AG04450 (cell line): ENCODE results near the gene COL23A1. TPM values are rescaled to one million over a fixed set of nuclear protein-coding genes. Genes with fewer than 3 reads are reported as not detected.

Experiments
- CTCF ChIA-PET: fragments of 300-600, 350-600 bp; formaldehyde crosslinking; extraction: SDS; loops from one replicate; lab custom pipeline; 2022; ENCODE audit warnings: antibody characterized with exemption, inconsistent platforms; lab: Charles Lee
- POLR2A ChIA-PET: fragments of 350-600 bp; formaldehyde crosslinking; extraction: SDS; loops from one replicate; lab custom pipeline; 2021; ENCODE audit warnings: antibody characterized with exemption, inconsistent platforms; lab: Yijun Ruan, JAX
- DNase-seq: peaks from one replicate; pipeline ENCODE4 v3.0.0-alpha.2; 2011; ENCODE audit warnings: low read depth, low spot score
- H3K27ac ChIP-seq: one replicate; pipeline ENCODE4 v1.5.1; 2012; ENCODE audit warnings: low read depth, low read length, control low read depth
- H3K27me3 ChIP-seq: one replicate; pipeline ENCODE4 v1.6.0; 2012; ENCODE audit warnings: low read length; ENCODE audit not compliant: control insufficient read depth, insufficient read depth
- H3K4me3 ChIP-seq: 2 replicates; pipeline ENCODE4 v1.5.1; 2011; ENCODE audit warnings: mild to moderate bottlenecking, low read depth, low read length, control low read depth
- H3K9me3 ChIP-seq: 2 replicates; pipeline ENCODE4 v1.5.1; 2012; ENCODE audit warnings: low read length; ENCODE audit not compliant: control insufficient read depth, insufficient read depth
- polyA plus RNA-seq: library from polyadenylated mRNA; depleted of rRNA; stranded (reverse); fragments of >200 nt; gene quantifications from 2 replicates; pipeline ENCODE4 v1.2.3, GENCODE V29; 2011
- TF ChIP-seq, protein P1 (sequence below): IDR thresholded peaks from 2 replicates; pipeline ENCODE4 v1.5.1; 2011; ENCODE audit warnings: low read depth, low read length, control low read depth, inconsistent platforms

The COL23A1 gene
- polyA plus RNA-seq, 1 experiment = not detected

DNA sequence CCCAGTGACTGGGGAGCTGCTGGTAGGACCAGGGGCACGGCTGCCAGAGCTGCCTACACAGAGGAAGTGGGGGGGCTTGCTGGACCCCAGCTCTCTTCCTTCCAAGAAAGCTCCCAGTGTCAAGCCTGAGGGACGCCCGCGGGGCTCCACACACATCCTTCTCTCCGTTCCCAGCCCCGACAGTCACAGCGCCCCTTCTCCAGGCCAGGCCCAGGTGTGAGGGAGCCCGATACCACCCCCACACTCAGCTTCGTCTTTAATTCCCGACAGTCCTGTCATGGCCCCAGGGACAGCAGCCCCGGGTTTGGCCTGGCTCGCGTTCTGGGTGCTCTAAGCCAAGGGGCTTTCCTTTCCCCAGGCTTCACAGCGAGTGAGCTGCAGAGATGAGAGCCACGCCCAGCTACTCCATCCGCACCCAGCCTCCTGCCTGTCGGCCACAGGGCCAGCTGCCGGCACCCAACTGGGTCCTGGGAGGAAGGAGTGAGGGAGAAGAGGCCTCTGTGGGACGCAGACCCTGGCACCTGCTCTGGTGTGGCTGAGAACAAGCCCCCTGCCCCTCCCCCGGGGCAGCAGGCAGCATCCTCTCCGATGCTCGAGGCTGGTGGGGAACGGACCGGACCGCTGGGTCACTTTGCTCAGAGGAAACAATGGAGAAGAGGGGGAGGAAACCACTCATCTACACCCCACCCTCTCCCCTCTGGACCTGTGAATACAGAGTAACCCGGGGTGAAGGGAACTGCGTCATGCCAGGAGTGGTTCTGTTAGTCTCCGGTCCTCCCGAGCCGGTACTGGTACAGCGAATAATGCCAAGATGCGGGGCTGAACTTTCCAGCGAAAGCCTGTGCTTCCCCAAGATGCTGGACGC is 303.7 kb downstream of the COL23A1 start:
- TF ChIP-seq, protein P1, sequence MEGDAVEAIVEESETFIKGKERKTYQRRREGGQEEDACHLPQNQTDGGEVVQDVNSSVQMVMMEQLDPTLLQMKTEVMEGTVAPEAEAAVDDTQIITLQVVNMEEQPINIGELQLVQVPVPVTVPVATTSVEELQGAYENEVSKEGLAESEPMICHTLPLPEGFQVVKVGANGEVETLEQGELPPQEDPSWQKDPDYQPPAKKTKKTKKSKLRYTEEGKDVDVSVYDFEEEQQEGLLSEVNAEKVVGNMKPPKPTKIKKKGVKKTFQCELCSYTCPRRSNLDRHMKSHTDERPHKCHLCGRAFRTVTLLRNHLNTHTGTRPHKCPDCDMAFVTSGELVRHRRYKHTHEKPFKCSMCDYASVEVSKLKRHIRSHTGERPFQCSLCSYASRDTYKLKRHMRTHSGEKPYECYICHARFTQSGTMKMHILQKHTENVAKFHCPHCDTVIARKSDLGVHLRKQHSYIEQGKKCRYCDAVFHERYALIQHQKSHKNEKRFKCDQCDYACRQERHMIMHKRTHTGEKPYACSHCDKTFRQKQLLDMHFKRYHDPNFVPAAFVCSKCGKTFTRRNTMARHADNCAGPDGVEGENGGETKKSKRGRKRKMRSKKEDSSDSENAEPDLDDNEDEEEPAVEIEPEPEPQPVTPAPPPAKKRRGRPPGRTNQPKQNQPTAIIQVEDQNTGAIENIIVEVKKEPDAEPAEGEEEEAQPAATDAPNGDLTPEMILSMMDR = no peak
- DNase-seq = no peak
- no peak overlapping the region for H3K27ac ChIP-seq
- ChIA-PET POLR2A (no interaction called here), CTCF (no interaction called here)
- H3K9me3 ChIP-seq = peaks cover 41% of the 10 kb centered on the region
- no peak overlapping the region for H3K4me3 ChIP-seq
- H3K27me3 ChIP-seq = no peaks in the 10 kb centered on the region

DNA sequence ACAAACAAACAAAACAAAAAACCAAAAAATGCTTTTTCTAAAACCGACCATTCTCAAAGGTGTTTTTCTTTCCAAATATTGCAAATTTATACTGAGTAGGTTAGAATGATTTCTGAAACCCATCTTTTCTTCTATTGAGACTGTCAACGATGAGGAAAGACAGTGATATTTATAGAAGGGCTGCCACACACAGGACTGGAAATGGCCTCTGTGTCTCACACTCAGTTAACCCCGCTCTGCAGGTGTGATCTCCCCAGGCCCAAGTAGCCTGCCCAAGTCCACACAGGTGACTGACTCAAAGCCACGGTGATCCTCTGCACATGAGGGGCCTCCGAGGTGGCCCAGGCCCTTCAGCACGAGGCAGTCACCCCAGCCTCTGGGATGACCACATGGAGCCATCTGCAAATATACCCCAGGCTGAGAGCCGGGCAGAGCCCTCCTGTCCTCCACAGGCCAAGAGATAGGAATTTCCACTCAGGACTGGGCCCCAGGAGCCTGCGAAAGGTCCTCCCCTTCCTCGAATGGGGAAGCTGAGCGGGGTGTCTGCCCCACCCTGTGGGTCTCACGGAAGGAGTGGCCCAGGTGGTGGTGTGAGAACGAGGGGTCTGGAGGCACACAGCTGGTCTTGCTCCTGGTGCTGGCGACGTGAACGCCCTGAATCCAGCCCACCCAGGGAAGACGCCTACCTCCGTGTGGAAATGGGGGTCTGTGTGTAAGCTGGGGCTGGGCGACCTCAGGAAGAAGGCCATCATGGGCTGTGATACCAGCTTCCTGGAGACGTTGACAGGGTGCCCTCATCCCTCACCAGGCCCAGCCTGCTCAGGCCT is 304.6 kb downstream of the COL23A1 start:
- Histone ChIP-seq H3K4me3 (no peak overlapping the region), H3K27ac (no peak overlapping the region), H3K27me3 (no peaks in the 10 kb centered on the region), H3K9me3 (peaks cover 41% of the 10 kb centered on the region)
- TF ChIP-seq, protein P1 = no peak
- no peak for DNase-seq
- ChIA-PET CTCF (no interaction called here), POLR2A (no interaction called here)

DNA sequence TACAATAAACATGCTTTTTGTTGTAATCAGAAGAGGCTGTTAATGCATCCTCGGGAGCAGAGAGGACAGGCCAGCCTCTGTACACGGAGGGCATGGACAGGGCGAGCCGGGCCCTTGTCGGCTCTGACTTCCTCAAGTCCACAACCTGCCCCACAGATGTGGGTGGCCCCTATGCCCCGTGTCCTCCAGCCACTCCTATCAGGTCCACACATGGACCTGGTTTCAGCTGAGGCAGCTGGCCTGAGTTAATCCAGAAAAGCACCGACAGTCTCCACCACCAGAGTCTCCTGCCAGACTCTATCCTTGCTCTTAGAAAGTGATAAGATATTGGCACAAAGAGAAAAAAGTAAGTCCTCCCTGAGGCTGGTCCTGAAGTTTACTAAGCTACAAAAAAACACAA is 305.2 kb downstream of the COL23A1 start:
- POLR2A ChIA-PET = no interaction called here
- CTCF ChIA-PET = interaction anchor here (1.4 kb wide), 1 partner anchor 50 kb away, joined by 6 read pairs; no protein-coding TSS in a partner anchor
- no peak for DNase-seq
- no peak overlapping the region for H3K27ac ChIP-seq
- H3K9me3 ChIP-seq = peaks cover 47% of the 10 kb centered on the region
- no peak overlapping the region for H3K4me3 ChIP-seq
- TF ChIP-seq, protein P1 = no peak
- H3K27me3 ChIP-seq = no peaks in the 10 kb centered on the region

DNA sequence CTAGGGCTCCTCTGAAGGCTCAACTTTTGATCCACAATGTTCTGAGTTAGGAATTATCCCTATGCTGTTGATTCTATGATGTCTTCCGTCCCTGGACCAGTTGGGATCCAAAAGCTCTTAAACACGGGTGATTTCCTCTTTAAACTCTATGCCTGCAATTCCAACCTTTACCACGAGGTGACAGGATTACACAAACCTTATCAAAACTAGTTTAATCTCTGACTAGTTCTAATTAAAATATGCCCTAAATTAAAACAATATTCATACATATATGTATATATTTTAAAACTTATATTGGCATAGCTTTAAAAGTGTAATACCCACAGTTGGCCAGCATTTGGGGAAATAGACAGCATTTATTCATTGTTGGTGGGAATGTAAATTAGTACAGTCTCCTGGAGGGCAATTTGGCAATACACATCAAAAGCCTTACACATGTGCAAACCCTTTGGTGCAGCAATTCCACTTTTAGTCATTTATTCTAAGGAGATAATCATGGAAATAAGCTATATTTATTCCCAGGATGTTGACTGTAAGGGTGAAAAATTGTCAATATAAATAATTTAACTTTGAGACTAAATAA is 306.0 kb downstream of the COL23A1 start:
- DNase-seq = no peak

More for the DNA sequence above, 306.0 kb downstream of the COL23A1 start:
- CTCF ChIA-PET = interaction anchor here (0.6 to 1.4 kb wide), 4 partner anchors 34 to 1925 kb away, joined by 3 to 6 read pairs (median 4); partner anchors contain the start of gene COL23A1
- H3K9me3 ChIP-seq = peaks cover 49% of the 10 kb centered on the region
- TF ChIP-seq, protein P1 = peak; percentile 53
- H3K27me3 ChIP-seq = no peaks in the 10 kb centered on the region
- no peak overlapping the region for H3K4me3 ChIP-seq
- POLR2A ChIA-PET = no interaction called here
- H3K27ac ChIP-seq = no peak overlapping the region
